Measurements from ENCODE around the gene SARNP.

DNA sequence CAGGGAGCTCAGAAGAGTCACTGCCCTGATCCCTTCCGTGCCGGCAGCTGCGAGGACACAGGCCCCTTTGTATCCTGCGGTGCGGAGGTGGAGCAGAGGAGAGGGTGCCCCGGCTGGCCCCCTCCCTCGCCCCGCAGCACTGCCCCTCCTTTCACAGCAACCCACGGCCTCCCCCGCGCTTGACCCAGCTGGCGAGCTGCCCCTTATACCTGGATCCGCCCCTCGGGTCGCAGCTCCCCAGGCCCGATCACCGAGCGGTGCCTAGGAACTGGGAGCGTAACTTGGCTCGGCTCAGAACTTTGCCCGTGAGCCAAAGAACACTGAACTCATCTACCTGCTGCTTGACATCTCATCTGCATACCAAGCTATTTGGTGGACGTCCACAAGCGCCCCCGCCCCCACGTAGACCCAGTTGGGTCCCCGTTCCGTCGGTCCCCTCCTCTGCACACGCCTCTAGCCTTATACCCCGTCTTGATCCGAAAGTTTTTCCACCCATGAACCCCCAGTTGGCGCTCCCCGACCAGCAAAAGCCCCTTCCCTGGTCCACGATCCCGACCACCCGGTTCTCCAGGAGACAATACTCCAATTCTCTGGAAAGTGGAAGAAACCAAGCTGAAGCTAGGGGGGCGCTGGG is 12.6 kb upstream of the SARNP start:
- TF ChIP-seq, protein P1, sequence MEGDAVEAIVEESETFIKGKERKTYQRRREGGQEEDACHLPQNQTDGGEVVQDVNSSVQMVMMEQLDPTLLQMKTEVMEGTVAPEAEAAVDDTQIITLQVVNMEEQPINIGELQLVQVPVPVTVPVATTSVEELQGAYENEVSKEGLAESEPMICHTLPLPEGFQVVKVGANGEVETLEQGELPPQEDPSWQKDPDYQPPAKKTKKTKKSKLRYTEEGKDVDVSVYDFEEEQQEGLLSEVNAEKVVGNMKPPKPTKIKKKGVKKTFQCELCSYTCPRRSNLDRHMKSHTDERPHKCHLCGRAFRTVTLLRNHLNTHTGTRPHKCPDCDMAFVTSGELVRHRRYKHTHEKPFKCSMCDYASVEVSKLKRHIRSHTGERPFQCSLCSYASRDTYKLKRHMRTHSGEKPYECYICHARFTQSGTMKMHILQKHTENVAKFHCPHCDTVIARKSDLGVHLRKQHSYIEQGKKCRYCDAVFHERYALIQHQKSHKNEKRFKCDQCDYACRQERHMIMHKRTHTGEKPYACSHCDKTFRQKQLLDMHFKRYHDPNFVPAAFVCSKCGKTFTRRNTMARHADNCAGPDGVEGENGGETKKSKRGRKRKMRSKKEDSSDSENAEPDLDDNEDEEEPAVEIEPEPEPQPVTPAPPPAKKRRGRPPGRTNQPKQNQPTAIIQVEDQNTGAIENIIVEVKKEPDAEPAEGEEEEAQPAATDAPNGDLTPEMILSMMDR (IDR thresholded peaks at IDR 0.05; ENCODE audit: low read depth, low read length, missing input control) = no peak
- TF ChIP-seq TAF1 (conservative IDR thresholded peaks at IDR 0.05) = no peak
- TF ChIP-seq, protein P2, sequence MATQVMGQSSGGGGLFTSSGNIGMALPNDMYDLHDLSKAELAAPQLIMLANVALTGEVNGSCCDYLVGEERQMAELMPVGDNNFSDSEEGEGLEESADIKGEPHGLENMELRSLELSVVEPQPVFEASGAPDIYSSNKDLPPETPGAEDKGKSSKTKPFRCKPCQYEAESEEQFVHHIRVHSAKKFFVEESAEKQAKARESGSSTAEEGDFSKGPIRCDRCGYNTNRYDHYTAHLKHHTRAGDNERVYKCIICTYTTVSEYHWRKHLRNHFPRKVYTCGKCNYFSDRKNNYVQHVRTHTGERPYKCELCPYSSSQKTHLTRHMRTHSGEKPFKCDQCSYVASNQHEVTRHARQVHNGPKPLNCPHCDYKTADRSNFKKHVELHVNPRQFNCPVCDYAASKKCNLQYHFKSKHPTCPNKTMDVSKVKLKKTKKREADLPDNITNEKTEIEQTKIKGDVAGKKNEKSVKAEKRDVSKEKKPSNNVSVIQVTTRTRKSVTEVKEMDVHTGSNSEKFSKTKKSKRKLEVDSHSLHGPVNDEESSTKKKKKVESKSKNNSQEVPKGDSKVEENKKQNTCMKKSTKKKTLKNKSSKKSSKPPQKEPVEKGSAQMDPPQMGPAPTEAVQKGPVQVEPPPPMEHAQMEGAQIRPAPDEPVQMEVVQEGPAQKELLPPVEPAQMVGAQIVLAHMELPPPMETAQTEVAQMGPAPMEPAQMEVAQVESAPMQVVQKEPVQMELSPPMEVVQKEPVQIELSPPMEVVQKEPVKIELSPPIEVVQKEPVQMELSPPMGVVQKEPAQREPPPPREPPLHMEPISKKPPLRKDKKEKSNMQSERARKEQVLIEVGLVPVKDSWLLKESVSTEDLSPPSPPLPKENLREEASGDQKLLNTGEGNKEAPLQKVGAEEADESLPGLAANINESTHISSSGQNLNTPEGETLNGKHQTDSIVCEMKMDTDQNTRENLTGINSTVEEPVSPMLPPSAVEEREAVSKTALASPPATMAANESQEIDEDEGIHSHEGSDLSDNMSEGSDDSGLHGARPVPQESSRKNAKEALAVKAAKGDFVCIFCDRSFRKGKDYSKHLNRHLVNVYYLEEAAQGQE (IDR thresholded peaks at IDR 0.05) = no peak
- TF ChIP-seq JUND (IDR thresholded peaks at IDR 0.05) = no peak
- TF ChIP-seq FOXA1 (IDR thresholded peaks at IDR 0.05) = no peak
- no peak for TF ChIP-seq RAD21 (IDR thresholded peaks at IDR 0.05)
- TF ChIP-seq YY1 (IDR thresholded peaks at IDR 0.05) = no peak
- TF ChIP-seq, protein P3, sequence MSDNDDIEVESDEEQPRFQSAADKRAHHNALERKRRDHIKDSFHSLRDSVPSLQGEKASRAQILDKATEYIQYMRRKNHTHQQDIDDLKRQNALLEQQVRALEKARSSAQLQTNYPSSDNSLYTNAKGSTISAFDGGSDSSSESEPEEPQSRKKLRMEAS (IDR thresholded peaks at IDR 0.05) = no peak
- TF ChIP-seq SP1 (IDR thresholded peaks at IDR 0.05) = no peak
- no peak for TF ChIP-seq RXRA (IDR thresholded peaks at IDR 0.05)
- TF ChIP-seq, protein P4, sequence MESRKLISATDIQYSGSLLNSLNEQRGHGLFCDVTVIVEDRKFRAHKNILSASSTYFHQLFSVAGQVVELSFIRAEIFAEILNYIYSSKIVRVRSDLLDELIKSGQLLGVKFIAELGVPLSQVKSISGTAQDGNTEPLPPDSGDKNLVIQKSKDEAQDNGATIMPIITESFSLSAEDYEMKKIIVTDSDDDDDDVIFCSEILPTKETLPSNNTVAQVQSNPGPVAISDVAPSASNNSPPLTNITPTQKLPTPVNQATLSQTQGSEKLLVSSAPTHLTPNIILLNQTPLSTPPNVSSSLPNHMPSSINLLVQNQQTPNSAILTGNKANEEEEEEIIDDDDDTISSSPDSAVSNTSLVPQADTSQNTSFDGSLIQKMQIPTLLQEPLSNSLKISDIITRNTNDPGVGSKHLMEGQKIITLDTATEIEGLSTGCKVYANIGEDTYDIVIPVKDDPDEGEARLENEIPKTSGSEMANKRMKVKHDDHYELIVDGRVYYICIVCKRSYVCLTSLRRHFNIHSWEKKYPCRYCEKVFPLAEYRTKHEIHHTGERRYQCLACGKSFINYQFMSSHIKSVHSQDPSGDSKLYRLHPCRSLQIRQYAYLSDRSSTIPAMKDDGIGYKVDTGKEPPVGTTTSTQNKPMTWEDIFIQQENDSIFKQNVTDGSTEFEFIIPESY (IDR thresholded peaks at IDR 0.05) = no peak
- TF ChIP-seq, protein P5, sequence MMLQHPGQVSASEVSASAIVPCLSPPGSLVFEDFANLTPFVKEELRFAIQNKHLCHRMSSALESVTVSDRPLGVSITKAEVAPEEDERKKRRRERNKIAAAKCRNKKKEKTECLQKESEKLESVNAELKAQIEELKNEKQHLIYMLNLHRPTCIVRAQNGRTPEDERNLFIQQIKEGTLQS (IDR thresholded peaks at IDR 0.05) = no peak
